Inflammatory macrophage treated with lipopolysaccharide for 1 hour (primary cell): ENCODE results near the gene SPATA16.
"Not testable (repeated sequence)": the region's sequence is repeated elsewhere in the genome, so short reads cannot be mapped to it uniquely, and the experiment has no call there.

ENCODE experiments used
- DNase-seq, 2 donors: peaks; one replicate each; pipeline ENCODE4 v3.0.0-alpha.2; 2020 to 2022

Gene SPATA16

GRCh38 chr3:172869784-172870518 is 271.1 kb downstream of the SPATA16 start:
- no peak for DNase-seq

- no peak for DNase-seq
Measured at GRCh38 chr3:172869368-172869771, 271.7 kb downstream of the SPATA16 start.

GRCh38 chr3:172868582-172869200 is 272.3 kb downstream of the SPATA16 start:
- DNase-seq = no peak

- not testable (repeated sequence) for DNase-seq
Measured at GRCh38 chr3:172866726-172867350, 274.2 kb downstream of the SPATA16 start.

- no peak for DNase-seq
Measured at GRCh38 chr3:172859041-172859440, 282.0 kb downstream of the SPATA16 start.

- no peak for DNase-seq
Measured at GRCh38 chr3:172856795-172857742, 284.0 kb downstream of the SPATA16 start.

- DNase-seq = no peak
Measured at GRCh38 chr3:172855037-172855436, 286.0 kb downstream of the SPATA16 start.

GRCh38 chr3:172853921-172854666 is 286.9 kb downstream of the SPATA16 start:
- peak; percentile 10 to 24 for DNase-seq

GRCh38 chr3:172853005-172853404 is 288.0 kb downstream of the SPATA16 start:
- DNase-seq = peak in 1 of 2 donors; percentile 2

- no peak for DNase-seq
Measured at GRCh38 chr3:172848910-172849309, 292.1 kb downstream of the SPATA16 start.

GRCh38 chr3:172847292-172847691 is 293.7 kb downstream of the SPATA16 start:
- no peak for DNase-seq

GRCh38 chr3:172846706-172847105 is 294.3 kb downstream of the SPATA16 start:
- no peak for DNase-seq

- peak in 1 of 2 donors; percentile 23 for DNase-seq
Measured at GRCh38 chr3:172846103-172846561, 294.9 kb downstream of the SPATA16 start.

GRCh38 chr3:172844428-172844827 is 296.6 kb downstream of the SPATA16 start:
- no peak for DNase-seq

GRCh38 chr3:172840913-172841312 is 300.1 kb downstream of the SPATA16 start:
- no peak for DNase-seq

- DNase-seq = no peak
Measured at GRCh38 chr3:172840463-172840862, 300.6 kb downstream of the SPATA16 start.

GRCh38 chr3:172839679-172840078 is 301.4 kb downstream of the SPATA16 start:
- no peak for DNase-seq
